ENCODE results near the gene NTM.
"Not testable (repeated sequence)": the region's sequence is repeated elsewhere in the genome, so short reads cannot be mapped to it uniquely, and the experiment has no call there.

NTM gene

DNA sequence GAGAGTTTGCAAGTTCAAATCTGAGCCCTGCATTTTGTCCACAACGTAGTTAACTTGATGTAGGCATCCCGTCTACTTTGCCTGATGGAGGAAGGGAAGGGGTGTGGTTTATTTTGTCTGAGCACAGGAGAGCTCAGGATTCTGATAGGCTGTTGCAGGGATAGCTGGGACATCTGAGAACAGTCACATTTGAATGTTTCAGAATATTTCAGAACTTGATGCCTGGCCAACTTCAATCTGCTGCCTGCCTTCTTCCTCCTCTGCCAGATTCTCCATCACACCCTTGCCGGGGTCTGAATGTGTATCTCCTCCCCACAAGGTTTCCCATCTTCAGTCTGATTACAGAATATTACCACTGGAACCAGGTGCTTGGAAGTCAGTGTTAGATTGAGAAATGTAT lies 51.6 kb downstream of the NTM start:
- DNase-seq (ENCODE audit: low spot score), result no peak

DNA sequence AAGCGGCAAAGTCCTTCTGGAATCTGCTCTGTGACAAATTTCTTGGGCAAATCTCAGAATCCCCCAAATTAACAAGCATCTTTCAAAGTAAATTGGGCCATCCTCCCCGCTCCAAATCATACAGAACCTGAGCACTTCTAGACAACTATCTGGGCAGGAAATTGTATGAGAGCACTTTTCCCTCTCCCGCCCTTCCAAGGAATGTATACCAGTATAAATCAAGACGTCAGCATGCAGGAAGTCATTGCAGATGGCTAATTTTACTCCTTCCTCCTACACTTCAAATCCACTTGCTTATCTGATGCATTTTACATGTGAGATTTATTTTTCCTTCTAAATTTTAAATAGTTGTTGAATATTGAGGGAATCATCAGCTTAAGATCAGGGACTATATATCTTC lies 52.1 kb downstream of the NTM start:
- DNase-seq (ENCODE audit: low spot score), result no peak

DNA sequence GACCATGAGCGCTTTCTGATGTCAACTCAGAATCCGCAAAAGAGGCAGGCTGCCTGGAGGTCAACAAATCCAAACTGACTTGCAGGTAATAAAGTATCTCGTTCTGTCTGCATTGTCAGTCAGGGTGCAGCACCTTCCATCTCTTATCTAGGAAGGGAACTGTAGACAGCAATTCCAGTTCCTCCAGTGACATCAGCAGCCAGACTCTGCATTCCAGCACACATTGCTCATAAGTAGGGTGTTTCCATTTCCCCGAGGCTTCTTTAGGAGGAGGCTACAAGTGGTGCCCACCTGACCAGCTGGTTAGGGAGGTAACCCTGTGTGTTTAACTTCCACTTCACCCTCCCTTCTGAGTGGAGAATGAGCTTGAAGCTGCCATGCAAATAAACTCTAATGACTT lies 53.3 kb downstream of the NTM start:
- DNase-seq (ENCODE audit: low spot score), result no peak

DNA sequence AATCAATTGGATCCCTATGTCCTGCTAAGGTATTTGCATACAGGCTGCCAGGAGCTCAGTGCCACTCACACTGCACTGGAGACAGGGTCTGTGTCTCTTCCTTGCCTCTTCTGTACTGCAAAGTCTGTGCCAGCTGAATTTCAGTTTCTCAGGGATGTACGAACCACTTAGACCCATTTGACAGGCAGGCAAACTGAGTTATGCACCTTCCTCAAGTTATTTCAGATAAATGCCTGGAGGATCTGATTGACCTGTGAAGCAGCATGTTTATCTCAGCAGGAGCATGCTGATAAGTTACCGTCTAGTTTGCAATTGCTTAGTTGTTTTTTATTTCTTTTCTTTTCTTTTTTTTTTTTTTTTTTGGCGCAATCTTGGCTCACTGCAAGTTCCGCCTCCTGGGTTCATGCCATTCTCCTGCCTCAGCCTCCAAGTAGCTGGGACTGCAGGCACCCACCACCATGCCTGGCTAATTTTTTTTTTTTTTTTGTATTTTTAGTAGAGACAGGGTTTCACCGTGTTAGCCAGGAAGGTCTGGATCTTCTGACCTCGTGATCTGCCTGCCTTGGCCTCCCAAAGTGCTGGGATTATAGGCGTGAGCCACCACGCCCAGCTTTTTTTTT lies 54.0 kb downstream of the NTM start:
- DNase-seq (ENCODE audit: low spot score), result not testable (repeated sequence)

DNA sequence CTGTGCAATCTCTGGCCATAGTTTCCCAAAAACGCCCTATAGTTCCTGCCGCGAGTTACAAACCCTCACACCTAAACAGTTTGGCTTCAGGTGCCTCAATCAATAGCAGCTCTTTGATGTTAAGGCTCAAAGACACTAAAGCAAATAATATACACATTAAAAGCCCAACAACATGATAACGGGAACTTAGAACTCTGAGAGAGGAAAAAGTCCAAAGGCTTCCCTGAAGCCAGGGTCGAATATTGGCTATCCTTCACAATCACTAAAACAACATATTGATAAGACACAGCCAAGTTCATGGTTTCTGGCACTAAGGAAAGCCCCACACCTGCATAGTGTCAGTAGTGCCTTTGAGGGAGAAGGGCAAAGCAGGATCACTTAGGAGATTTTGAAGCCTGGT lies 54.9 kb downstream of the NTM start:
- no peak for DNase-seq (ENCODE audit: low spot score)

DNA sequence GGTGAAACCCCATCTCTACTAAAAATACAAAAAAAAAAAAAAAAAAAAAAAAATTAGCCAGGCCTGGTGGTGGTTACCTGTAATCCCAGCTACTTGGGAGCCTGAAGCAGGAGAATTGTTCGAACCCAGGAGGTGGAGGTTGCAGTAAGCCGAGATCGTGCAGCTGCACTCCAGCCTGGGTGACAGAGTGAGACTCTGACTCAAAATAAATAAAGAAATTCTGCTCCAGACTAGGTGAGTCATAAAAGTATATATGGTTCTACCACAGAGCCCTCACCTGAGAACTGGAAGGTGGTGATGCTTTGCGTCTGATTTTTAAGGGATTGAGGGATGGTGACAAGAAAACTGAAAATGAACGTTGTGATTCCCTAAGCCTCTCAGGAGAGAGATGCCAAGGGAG lies 58.4 kb downstream of the NTM start:
- no peak for DNase-seq (ENCODE audit: low spot score)

DNA sequence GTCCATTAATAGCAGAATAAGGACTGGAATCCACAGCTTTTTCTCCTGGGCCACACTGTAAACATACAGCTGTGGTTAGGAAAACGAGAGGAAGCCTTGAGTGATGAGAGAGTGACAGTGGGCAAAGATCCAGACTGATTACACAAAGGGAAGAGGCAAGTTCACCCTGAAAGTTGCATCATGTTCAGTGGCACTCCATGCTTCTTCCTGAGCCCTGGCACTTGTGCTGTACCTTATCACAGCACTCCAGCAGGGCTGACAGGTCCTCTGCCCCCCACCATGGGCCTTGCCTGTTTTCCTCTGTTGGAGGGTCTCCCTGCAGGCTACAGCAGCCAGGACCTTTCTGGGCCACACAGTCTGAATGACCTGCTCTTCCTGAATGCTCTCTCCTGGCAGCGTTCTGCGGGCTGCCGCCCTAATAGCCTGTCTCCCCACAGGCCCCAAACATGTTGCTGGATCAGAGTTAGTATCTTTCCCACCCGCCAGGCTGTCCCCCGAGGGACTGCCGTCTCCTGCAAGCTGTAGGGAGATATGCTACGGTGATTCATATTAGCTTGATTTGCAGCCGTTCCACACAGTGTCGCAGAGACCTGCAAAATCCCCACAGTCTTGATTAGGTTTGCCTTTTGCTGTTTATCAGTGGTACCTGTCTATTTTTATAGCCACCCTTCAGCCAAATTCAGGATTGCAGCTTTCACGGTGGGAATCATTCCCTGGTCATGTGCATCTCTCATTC lies 60.2 kb downstream of the NTM start:
- DNase-seq (ENCODE audit: low spot score), result no peak

DNA sequence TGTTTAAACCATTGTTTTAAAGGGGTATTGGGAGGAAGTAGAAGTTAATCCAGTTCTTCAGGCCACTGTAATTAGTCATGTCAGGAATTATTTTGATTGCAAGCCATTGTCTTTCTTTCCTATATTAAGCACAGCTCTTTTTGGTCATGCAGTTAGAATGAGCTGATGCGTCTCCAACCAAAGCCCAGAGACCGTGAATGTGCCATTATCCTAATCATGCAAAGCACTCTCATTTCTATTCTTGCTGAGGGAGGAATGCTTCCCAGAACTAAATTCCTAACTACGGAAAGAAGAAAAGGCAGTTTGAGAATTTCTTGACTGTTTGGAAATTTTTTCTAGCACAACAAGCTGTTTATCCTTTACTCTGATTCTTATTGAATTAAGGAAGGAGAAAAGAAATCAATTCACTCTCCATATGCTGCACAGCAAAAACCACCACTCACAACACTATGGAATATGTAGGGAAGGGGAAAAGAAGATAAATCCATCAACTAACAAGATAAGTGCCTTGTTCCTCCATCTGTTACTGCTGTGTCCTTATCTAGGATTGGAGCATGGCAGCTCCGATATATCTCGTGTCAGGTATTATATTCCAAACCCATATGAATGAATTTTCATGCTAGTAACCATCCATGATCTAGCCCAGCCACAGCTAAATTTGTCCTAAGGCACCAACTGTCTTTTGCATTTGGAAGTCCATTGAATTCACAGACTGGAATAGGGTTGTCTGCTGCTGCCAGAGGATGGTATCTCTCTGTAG lies 70.8 kb downstream of the NTM start:
- DNase-seq (ENCODE audit: low spot score), result no peak

DNA sequence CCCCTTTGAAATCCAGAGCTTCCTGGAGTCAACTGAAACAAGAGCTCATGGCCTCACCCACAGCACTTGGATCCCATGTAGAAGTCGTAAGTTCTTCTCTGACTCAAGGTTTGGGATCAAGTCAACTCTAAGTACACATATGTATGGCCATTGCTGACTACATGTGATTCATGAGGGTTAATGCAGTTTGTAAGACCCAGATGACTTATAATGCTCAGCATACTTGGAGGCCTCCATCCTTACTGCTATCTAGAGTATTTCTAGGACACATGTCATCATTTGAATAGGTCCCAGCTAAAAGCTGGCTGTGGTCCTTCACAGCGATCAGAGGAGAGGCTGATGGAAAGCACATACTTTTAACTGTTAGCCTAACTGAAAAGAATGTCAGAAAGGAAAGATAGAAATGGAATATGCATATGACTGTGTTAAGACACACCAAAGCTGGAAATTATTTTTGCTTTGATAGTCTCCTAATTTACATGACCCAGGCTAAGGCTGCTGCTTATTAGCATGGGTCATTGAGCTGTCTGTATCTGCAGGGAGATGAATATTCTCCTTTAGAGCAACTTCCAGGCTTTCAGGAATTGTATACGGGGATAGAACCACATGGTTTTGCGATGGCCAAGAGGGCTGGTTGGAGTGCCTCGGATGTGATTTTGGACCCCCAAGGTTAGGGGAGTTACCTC lies 76.3 kb downstream of the NTM start:
- DNase-seq (ENCODE audit: low spot score), result no peak

DNA sequence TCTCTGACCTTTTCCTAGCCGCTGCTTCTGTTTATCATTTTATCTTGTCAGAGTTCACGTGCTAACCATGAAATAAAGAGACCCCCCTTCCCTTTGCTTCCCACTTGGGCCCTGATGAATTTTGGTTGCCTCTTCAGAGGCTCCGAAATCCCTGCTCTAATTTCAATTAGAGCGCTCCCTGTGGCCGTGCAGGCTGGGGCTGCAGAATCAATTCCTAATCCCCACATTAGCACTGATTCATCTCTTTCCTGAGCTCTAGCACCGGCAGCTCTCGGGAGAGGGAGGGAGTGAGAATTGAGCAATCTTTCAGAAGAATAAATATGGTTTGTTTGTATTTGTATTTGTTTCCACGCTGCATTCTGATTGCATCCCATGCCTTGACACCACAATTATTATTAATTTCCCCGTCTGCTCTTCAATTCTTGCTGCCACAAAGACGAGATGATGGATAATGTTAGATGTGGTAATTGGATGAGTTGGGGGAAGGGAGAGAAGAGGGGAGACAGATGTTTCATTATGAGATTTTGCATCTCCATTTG lies 76.9 kb downstream of the NTM start:
- DNase-seq (ENCODE audit: low spot score), result no peak

DNA sequence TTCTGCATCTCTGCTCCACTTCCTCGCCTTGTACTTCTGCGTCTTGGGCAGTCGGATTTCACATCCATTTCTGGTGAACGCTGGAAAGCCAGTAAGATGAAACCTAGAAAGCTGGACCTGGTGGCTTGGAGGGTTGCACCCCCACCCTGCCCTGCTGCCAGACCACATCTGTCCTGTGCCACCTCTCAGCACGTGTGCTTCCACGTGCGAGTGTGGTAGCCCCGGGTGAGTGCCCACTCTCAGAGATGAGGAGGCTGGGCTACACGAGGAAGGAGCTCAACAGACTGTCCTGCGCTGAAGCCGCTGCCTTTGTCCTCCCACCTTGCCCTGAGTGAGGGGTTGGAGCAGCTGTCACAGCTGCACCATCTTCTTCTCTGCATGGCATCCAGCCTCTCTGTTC lies 77.5 kb downstream of the NTM start:
- DNase-seq (ENCODE audit: low spot score), result no peak

DNA sequence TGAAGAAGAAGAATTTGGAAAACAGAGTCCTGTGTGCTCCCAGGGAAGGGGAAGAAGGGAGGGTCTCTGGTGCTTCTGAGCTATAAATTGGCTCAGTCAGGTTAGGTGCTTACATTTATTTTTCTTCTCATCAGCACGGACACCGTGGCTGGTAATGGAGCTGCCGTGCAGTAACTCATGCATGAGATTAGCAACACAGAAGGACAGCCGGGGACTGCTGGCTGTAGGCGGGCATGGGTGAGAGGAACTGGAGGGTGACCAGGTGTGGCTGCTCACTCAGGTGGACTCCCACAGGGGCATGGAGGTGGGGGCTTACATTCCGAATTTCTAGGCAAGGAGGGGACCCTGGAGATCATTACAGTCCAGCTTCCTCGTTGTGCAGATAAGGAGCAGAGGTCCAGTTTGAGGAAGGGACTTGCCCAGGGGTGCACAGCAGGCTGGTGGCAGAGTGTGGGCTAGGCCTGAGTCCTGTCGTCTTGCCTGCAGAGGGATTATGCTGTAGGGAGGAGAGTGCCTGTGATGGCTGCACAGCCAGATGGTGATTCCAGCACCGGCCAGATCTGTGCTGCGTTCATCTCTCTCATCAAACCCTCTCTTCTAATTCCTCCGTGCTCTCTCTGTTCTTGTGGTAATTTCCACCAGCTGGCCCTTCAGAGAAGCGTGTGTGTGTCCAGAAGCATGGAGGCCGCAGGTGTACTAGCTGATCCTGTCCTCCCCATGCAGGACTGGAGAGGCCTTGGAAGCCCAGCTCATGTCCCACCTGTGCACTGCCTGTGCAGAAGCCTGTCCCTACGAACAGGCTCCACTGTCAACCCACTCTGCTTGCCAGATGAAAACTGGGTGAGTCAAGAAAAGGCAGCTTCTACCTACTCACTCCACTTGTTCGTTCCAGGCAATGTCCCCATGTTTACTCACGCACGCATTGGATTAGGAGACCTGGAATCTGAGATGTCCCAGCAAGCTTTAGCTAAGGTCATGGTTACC lies 78.9 kb downstream of the NTM start:
- DNase-seq (ENCODE audit: low spot score), result no peak

DNA sequence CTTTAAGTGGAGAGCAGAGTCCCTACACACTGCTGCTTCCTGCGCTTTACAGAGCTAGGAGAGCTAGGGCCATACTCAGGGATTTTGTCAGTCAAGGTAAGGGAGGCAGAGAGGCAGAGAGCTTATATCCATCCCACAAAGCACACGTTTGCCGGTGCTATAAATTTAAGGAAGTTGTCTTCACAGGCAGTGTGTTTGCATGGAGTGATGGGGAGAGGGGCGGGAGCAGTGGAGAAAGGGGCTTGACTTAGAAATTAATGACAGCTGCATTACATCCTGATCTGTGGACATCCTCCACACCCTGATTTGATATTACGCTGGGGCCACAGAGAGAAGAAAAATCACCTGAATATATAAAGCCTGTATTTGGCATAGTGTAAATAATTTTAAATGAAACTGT lies 84.1 kb downstream of the NTM start:
- DNase-seq (ENCODE audit: low spot score), result no peak

DNA sequence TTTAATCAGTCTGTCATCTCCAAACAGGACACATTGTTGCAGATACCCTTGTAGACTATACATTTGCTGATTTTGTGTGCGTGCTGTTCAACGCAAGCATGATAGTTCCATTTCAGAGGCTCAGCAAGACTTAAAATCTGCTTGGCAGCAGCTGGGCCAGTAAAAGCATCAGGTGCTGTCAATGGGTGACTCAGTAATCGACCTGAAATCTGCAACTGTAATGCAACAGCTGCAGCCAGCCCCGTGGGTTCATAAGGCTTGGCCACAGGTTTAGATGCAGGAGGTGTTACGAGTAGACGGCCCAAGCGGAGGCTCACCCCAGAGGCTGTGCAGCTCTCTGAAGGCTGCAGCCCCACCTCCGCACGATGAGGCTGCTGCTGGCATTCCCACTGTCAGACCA lies 84.6 kb downstream of the NTM start:
- no peak for DNase-seq (ENCODE audit: low spot score)

DNA sequence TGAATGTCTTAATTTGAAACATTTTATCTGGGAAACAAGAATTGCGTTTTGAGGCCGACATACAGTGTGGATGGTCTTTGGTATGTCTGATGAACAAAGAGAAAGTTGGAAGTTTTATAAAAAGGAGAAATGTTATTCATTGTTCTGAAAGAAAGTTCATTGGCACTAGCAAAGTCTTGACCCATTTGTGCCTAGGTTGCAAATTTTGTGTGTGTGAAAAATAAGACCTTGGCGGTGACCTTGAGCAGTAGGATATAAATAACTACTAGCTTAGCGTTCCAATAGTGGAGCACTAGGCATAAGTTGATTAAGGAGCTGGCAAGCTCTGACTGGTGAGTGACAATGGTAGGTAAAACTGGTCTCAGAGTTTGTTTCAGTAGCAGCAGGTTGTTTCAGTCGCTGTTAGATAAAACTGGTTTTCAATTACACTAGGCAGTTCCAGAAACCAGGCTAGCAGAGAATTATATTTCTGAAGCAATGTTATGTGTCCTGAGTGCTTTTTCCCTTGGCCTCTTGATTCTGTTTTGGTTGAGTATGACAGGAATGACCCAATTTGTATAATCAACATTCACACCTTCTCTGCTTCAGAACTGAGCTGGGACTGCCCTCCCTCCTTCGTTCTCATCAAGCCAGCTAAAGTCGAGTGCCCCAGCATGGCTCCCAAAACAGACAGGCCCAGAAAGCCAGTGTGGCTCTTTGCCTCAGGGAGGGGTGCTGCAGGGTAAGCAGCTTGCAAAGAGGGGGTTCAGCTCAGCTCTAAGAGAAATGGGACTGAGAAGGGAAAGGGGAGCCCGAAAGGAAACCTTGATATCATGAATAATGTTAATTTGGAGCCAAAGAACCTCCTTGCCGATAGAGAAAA lies 85.7 kb downstream of the NTM start:
- DNase-seq (ENCODE audit: low spot score), result no peak

DNA sequence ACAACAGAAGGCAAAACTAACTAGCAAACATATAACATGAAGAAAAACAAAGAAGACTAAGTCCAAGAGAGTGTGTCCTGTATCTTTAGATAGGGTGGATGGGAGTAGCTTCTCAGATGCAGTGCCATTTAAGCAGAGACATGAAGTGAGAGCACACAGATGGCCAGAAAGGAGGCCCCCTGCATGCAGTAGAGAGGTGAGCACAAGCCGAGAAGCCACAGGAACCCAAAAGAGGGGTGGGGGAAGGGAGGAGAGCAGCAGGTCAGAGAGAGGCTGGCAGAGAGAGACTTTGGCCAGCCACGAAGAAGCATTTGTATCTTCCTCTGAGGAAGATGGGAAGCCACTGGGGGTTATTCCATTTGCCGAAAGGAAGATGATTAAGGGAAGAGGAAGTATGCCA lies 86.7 kb downstream of the NTM start:
- DNase-seq (ENCODE audit: low spot score), result no peak

DNA sequence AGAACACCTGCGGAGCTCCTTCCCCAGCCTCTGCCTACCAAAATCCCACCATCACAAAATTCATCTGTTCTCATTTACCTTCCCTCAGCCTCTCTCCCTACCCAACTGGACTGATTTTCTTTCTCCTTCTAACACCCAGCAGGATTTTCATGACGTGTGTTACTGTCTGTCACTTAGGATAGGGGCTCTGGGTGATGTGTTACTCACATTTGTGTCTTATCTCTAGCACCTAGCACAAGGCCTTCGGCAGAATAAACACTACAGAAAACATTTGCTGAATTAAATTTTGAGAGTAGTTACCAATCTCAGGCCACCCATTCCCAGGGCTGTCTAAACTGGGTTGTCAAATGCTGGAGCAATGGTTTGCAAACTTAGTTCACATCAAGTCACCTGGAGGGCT lies 88.0 kb downstream of the NTM start:
- no peak for DNase-seq (ENCODE audit: low spot score)

DNA sequence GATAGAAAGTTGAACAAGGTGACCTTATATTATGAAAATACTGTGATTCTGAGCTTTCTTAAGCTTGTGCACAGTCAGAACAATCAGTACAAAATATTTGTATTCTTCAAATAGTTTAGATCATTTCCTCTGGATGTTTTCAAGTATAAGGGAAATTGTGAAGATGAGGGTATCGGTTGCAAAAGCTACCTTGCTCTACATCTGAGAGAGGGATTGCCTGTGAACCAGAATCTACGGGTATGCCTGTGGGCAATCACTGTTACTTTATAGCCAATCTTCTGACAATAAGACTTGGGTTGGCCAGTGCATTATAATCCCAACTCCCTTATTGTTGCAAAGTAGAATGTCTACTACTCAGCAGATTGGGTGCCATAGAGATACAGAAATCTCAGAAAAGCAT lies 90.5 kb downstream of the NTM start:
- DNase-seq (ENCODE audit: low spot score), result no peak

DNA sequence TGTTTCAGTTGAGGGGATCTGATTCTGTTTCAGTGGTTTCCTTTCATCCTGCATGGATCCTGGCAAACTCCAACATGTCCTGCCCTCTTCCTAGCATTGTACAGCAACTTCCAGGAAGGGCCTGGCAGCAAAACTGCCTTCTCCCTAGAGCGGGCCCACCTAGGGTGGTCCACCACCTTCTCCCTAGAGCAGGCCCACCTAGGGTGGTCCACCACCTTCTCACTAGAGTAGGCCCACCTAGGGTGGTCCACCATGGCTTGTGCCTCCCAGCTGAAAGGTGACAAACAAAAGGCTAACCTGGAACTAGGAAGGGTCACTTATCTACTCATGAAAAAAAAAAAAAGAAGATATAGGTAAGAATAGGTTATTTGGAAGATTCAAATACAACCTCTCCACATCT lies 92.2 kb downstream of the NTM start:
- DNase-seq (ENCODE audit: low spot score), result no peak

DNA sequence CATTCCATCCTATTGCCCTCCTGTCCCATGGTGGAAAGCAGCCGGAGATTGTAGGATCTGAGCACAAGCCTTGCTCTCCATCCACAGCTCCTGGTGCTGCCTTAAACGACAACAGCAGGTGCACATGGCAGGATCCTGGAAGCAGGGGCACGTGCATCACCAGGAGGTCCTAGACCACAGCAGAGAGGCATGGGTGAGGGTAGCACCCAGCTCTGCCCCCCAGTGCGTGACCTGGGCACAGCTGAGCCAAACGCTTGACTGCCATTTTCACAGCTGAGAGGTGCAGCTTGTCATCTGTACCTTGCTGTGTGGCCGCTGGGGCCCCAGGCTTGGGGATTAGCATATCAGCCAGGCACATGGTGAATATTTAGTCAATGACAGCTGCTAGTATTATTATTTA lies 92.7 kb downstream of the NTM start:
- no peak for DNase-seq (ENCODE audit: low spot score)
